Renal cortex interstitium (tissue), 11 donors: ENCODE measurements around the gene JAKMIP1. TPM values are rescaled to one million over a fixed set of nuclear protein-coding genes. Genes with fewer than 3 reads are reported as not detected.
"Not testable (repeated sequence)": the region's sequence is repeated elsewhere in the genome, so short reads cannot be mapped to it uniquely, and the experiment has no call there.

Experiments
- DNase-seq, 11 donors: peaks; one replicate each; pipeline ENCODE4 v3.0.0-alpha.2; 2013; ENCODE audit warnings: low read depth in 9 of 11, low spot score in 4 of 11; ENCODE audit errors: extremely low read depth in 1 of 11
- polyA plus RNA-seq, 3 donors: library from polyadenylated mRNA; unstranded; fragments of 120-200 nt; gene quantifications; one replicate each; pipeline ENCODE4 v1.2.1, GENCODE V29; 2013; ENCODE audit not compliant: insufficient read length in 3 of 3

JAKMIP1 gene
- polyA plus RNA-seq, 3 donors = 0.09 to 0.14 TPM; not detected in 1

- no peak for DNase-seq
These were observed 39.8 kb downstream of the JAKMIP1 start for GRCh38 chr4:6160536-6160935.

DNA sequence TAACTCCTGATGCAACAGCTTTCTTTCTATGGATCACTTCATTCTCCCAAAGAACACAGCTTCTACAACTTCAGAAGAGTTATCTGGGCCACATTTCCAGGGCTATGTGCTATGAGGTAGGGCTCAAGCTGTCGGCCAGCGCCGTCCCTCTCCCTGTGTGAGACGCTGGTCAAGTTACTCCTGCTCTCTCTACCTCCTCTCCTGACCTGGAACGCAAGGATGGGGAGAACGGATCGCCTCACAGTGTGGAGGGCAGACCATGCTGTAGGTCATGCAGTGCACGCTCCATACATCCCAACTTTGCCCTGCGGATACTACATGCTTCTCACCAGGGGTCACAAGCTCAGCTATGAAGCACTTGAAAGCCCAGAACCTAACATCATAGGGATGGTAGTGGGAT, 42.4 kb downstream of the JAKMIP1 start:
- no peak for DNase-seq

- no peak for DNase-seq
These were observed 44.2 kb downstream of the JAKMIP1 start for GRCh38 chr4:6155996-6156750.

- peak in 1 of 11 donors; percentile 3 for DNase-seq
These were observed 45.5 kb downstream of the JAKMIP1 start for GRCh38 chr4:6154875-6155274.

- DNase-seq = peak in 8 of 11 donors; percentile 6 to 35 (median 8)
These were observed 46.5 kb downstream of the JAKMIP1 start for GRCh38 chr4:6153874-6154273.

- no peak for DNase-seq
These were observed 47.3 kb downstream of the JAKMIP1 start for GRCh38 chr4:6152869-6153705.

- no peak for DNase-seq
These were observed 50.2 kb downstream of the JAKMIP1 start for GRCh38 chr4:6150046-6150735.

DNA sequence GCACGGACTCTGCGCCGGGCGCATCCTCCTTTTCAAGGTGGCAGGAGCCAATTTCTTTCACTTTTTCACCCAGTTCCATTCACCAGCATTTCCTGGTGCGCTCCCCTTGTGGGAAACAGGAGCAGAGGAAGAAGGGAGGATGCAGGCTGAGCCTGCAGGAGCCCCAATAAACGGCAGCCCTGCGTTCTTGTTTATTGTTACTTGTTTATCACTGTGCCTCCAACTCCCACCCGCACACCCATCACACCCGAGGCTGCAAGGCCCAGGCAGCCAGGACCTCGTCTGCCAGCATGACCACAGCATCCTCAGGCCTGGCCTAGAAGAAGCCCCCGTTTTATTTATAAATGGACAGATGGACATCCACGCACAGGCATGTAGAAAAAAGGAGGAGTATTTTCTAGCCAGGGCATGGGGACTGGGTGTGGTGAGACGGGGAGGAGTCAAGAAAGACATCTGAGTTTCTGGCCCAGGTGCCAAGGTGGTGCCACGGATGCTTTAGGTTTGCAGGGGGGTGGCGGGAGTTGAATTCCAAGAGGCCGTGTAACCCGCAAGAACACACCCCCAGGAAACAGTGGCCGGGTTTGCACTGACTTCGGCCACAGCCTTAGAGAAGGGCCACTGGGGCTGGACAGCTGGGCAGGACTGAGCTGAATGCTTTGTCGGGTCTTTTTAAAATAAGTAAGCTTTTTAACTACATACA, 51.7 kb downstream of the JAKMIP1 start:
- DNase-seq = no peak

DNA sequence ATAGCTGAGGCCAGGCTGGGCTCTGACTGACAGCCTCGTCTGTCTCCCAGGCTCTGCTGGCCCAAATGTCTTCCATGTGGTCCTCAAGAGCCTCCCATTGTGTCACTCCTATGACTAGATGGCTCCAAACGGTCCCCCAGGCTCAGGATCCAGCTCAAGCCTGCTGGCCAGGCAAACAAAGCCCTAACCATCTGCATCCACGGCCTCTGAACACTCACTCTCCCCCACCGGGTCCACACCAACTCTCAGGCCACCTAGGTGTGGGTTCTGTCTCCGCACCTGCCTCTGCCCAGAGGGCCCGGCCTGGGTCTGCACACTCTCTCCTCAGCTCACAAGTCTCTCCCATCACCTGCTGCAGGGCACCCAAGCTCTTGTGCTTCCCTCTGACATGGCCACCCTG, 52.9 kb downstream of the JAKMIP1 start:
- DNase-seq = no peak

DNA sequence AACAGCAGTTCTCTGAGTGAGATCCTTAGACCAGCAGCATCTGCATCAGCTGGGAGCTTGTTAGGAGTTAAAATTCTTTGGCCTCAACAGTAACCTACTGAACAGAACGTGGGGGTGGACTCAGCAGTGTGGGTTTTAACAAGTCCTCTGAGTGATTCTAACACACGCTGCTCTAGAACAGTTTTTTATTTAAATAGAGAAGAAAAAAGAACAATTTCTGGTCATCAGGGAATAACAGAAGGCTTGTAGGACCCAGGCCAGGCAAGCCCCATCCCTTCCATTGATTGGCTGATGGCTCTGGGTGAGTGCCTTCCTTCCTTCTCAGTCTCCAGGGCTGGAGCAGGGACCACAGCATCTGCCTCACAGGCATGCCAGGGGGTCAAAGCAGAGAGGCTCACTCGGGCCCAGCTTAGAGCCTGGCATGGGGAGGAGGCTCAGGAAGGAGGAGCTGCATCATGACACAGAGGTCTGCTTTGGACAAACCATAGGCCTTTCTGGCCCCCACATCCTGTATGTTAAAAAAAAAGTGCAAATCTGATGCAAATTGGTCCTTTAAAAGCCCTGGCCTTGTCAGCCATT, 56.7 kb downstream of the JAKMIP1 start:
- DNase-seq = no peak

- no peak for DNase-seq
These were observed 57.3 kb downstream of the JAKMIP1 start for GRCh38 chr4:6142935-6143602.

GRCh38 chr4:6142511-6142910, 57.8 kb downstream of the JAKMIP1 start:
- no peak for DNase-seq

DNA sequence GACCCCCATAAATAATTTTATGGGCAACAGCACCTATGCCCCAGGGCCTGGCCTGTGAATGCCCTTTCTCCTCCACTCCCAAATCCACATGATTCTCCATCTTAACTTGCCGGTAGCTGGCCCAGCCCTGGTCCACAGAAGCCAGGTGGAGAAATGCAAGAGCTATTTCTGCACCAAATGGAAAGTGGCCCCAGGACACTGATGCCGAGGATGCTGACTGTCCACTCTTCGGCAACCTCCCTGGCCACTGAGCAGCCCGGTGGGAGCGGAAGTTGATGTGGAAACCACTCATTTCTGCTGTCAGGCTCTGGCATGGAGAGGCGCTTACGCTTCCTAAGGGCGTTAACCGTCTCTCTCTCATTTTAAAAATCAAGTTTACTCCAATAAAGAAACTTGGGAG, 58.8 kb downstream of the JAKMIP1 start:
- DNase-seq = no peak

DNA sequence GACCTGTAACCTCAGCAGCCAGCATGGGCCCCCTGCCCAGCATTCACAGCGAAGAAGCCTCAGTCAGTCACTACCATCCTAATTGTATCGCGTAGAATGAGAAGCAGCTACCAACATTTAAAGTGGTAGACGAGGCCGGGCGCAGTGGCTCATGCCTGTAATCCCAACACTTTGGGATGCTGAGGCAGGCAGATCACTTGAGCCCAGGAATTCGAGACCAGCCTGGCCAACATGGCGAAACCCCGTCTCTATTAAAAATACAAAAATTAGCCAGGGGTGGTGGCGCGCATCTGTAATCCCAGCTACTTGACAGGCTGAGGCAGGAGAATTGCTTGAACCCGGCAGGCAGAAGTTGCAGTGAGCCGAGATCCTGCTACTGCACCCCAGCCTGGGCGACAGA, 59.3 kb downstream of the JAKMIP1 start:
- DNase-seq = not testable (repeated sequence)

DNA sequence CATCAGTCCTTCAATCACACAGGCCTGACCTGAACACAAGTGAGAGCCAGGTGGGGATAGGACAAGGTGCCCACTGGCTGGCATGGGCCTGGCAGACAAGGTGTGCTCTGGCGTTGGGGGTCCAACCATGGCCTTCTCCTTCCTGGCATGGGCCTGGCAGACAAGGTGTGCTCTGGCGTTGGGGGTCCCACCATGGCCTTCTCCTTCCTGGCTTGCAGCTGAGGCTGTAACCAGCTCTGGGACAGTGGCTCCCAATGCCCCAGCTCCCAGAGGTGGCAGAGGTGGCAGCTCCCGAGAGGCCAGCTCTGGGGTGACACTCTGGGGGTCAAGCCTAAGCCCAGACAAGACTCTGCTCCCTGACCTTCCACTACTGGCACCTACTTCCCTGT, 62.6 kb downstream of the JAKMIP1 start:
- DNase-seq = no peak

DNA sequence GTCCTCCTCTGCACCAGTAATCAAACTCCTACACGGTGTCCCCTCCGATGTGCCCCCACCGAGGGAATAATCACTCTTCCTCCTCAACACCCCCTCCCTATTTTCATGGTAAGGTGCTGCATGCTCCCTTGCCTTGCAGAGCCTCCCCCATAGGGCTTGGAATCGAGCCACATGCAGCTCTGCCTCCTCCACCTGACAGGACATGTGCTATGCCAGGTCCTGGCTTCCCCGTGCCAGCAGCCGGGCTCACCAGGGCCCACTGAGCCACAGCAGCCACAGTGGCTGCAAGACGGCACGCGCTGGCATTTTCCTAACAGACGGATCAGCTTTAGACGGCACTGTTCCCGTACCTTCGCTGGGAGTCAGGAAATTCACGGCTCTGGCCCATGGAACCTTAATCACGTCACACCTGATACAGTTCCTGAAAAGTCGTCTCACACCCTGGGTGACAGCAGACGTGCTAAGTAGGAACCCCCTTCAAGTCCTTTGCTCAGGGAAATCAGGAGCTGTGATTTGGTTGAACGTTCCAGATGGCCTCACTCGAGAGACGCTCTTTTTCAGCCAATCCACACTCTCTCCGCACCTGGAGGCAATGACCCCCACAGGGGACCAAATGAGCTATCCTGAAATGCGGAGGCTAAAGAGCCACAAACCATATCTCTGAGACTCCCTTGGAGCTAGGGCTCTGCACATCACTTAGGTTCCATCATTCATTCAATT, 63.2 kb downstream of the JAKMIP1 start:
- DNase-seq = no peak

DNA sequence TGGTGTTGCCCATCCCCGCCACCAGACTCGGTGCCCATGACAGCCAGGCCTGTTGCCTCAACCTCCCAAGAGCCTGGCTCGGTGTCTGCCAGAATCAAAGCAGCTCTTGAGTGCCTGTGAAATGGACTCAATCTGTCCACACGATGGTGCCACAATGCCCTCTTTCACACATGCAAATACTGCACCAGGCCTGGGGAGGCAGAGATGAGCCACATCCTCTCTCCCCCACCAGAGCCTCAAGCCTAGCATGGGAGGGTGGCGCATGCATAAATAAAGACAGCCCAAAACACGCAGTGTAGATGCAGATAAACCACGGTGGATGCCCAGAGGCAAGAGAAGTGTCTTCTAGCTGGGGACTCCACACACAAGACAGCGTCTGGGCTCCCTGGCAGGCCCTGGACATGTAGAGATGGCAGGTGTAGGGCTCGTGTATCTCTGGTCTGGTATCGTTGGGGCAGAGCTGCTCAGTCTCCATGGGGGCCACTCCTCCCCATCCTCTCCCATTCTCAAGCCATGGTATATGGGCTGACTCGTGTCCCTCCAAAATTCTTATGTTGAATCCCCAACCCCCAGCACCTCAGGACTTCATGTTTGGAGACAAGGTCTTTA, 65.6 kb downstream of the JAKMIP1 start:
- no peak for DNase-seq
